Panc1 (cell line): ENCODE results near the gene PRR20G. TPM values are rescaled to one million over a fixed set of nuclear protein-coding genes. Genes with fewer than 3 reads are reported as not detected.

Experiments
- ATAC-seq: fragments of 200-7000 bp; cut with Tn5 transposase; 2 replicates; pipeline ENCODE4 v1.9.1; 2020; ENCODE audit warnings: mild to moderate bottlenecking, moderate library complexity
- BruUV-seq: library from RNA; stranded (reverse); fragments of 400-500 nt; replicated peaks from 2 replicates; lab custom pipeline; 2021; lab: Mats Ljungman, UMichigan
- CTCF ChIA-PET: fragments of 300-600 bp; sonication (Branson Sonifier 250); formaldehyde crosslinking; loops from one replicate; lab custom pipeline; 2022; ENCODE audit warnings: antibody characterized with exemption; lab: Charles Lee
- POLR2A ChIA-PET: fragments of 300-600 bp; sonication (Branson Sonifier 250); formaldehyde crosslinking; loops from one replicate; lab custom pipeline; 2022; ENCODE audit warnings: antibody characterized with exemption; lab: Charles Lee
- DNase-seq: peaks from one replicate; pipeline ENCODE4 v3.0.0-alpha.2; 2010; ENCODE audit warnings: low read depth, low spot score
- H3K27ac ChIP-seq: 2 replicates; pipeline ENCODE4 v1.5.1; 2011; ENCODE audit warnings: mild to moderate bottlenecking, low read length, inconsistent platforms
- H3K27me3 ChIP-seq: fragments of 200-500 bp; sonication (Bioruptor generic); 2 replicates; pipeline ENCODE4 v1.6.0; 2014; ENCODE audit warnings: low read length, inconsistent platforms; ENCODE audit not compliant: control insufficient read depth, insufficient read depth
- H3K36me3 ChIP-seq: fragments of 200-500 bp; sonication (Bioruptor generic); 2 replicates; pipeline ENCODE4 v1.5.1; 2014; ENCODE audit warnings: inconsistent platforms, mild to moderate bottlenecking, low read length, moderate library complexity; ENCODE audit not compliant: control insufficient read depth, insufficient read depth
- H3K4me1 ChIP-seq: 2 replicates; pipeline ENCODE4 v1.5.1; 2011; ENCODE audit warnings: inconsistent platforms, mild to moderate bottlenecking, low read length, moderate library complexity; ENCODE audit not compliant: control insufficient read depth, insufficient read depth
- H3K4me3 ChIP-seq, 2 experiments: 2 replicates each; pipeline ENCODE4 v1.5.1; 2011 to 2012; ENCODE audit warnings: low read depth in 2 of 2, low read length in 2 of 2, mild to moderate bottlenecking in 2 of 2, inconsistent platforms in 1 of 2, moderate library complexity in 1 of 2
- H3K9me3 ChIP-seq: fragments of 200-500 bp; sonication (Bioruptor generic); 2 replicates; pipeline ENCODE4 v1.5.1; 2014; ENCODE audit warnings: low read depth, mild to moderate bottlenecking, inconsistent platforms, low read length, moderate library complexity; ENCODE audit not compliant: control insufficient read depth, insufficient read depth
- POLR2AphosphoS5 ChIP-seq: IDR thresholded peaks from 2 replicates; pipeline ENCODE4 v1.6.1; 2012; ENCODE audit warnings: mild to moderate bottlenecking, low read depth, low read length, moderate library complexity
- REST ChIP-seq, 2 experiments: IDR thresholded peaks; 2 replicates each; pipeline ENCODE4 v1.6.1; 2011 to 2012; ENCODE audit warnings: low read depth in 2 of 2, control low read depth in 1 of 2, low read length in 1 of 2, mild to moderate bottlenecking in 1 of 2, moderate library complexity in 1 of 2; ENCODE audit not compliant: insufficient read depth in 1 of 2
- SIN3A ChIP-seq: IDR thresholded peaks from 2 replicates; pipeline ENCODE4 v1.6.1; 2012; ENCODE audit warnings: low read depth, mild to moderate bottlenecking, low read length, moderate library complexity, borderline replicate concordance; ENCODE audit not compliant: insufficient read depth
- TCF7L2 ChIP-seq: IDR thresholded peaks from 2 replicates; pipeline ENCODE4 v1.6.1; 2011; ENCODE audit warnings: mild to moderate bottlenecking, low read depth, low read length, inconsistent platforms
- in situ Hi-C: cut with HindIII; loops from 2 replicates; pipeline ENCODE4 v1.10.0; 2016; ENCODE audit warnings: low sequenced_read_pairs, low pct_unique_long_range_greater_than_20kb
- intact Hi-C: fragments of 100-400 bp; cut with micrococcal nuclease; formaldehyde crosslinking; loops from one replicate; pipeline ENCODE4 v1.10.0; 2022; ENCODE audit not compliant: unreplicated experiment
- total RNA-seq: library from RNA; stranded (reverse); gene quantifications from one replicate; pipeline ENCODE4 v1.2.1, GENCODE V29; 2021; ENCODE audit not compliant: unreplicated experiment
- TF ChIP-seq, protein P1 (sequence below): fragments of 450-650 bp; IDR thresholded peaks from 2 replicates; pipeline ENCODE4 v1.5.1; 2017; ENCODE audit warnings: mild to moderate bottlenecking

Gene PRR20G
- total RNA-seq, 1 experiment from 2014 or later: not detected

DNA sequence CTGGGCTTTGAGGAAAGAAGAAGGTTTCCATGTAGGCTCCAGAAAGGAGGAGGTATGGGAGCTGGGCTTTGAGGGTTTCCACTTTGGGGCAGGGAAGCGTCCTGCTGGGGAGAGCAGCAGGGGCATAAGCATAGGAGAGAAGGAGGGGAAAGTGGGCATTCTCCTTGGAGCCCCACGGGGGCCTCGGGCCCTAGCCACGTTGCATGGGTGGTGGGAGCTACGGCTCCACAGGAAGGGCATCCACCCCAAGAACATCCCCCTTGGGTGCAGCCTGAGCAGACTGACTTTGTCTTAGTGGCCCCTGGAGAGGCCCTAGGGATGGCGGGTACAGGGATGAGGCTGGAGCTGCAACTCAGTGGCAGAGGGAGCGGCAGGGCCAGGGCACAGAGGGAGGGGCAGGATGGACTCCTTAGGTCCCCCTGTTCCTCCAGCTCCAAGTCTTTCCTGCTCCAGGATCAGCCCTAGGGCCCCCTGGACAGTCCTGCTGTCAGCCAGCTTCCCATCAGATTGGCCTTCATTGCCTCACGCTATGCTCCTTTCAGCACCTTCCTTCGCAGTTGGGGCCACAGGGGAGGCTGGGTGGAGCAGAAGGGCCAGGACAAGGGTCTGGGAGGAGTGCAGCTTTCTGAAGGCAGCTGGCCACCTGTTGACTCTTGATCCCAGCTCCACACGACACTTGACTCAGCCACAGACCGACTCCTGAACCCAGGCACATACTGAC, 22.9 kb downstream of the PRR20G start:
- intact Hi-C loops: no loop called here
- peaks cover 11% of the 10 kb centered on the region; the same call in 1 of the 2 replicates for H3K9me3 ChIP-seq
- CTCF ChIA-PET: interaction anchor here (0.6 kb wide), 1 partner anchor 170 kb away, joined by 6 read pairs; no protein-coding TSS in a partner anchor

GRCh38 chr3:127264292-127264691, 23.6 kb downstream of the PRR20G start:
- H3K27ac ChIP-seq: no peak overlapping the region
- H3K27me3 ChIP-seq: no peaks in the 10 kb centered on the region; the same call in 1 of the 2 replicates
- intact Hi-C loops (no loop called here), in situ Hi-C loops (no loop called here)
- BruUV-seq: no TSS peak
- DNase-seq (no peak), ATAC-seq (no peak)
- POLR2A ChIA-PET: no interaction called here
- no peak overlapping the region for H3K4me3 ChIP-seq
- H3K9me3 ChIP-seq: peaks cover 8% of the 10 kb centered on the region; the same call in 1 of the 2 replicates
- TF ChIP-seq TCF7L2 (no peak), SIN3A (no peak), REST (IDR thresholded peaks at IDR 0.05; ENCODE audit: insufficient read depth in 1 of 2, low read depth in 2 of 2, low read length in 1 of 2) (no peak), POLR2AphosphoS5 (no peak)
- TF ChIP-seq, protein P1, sequence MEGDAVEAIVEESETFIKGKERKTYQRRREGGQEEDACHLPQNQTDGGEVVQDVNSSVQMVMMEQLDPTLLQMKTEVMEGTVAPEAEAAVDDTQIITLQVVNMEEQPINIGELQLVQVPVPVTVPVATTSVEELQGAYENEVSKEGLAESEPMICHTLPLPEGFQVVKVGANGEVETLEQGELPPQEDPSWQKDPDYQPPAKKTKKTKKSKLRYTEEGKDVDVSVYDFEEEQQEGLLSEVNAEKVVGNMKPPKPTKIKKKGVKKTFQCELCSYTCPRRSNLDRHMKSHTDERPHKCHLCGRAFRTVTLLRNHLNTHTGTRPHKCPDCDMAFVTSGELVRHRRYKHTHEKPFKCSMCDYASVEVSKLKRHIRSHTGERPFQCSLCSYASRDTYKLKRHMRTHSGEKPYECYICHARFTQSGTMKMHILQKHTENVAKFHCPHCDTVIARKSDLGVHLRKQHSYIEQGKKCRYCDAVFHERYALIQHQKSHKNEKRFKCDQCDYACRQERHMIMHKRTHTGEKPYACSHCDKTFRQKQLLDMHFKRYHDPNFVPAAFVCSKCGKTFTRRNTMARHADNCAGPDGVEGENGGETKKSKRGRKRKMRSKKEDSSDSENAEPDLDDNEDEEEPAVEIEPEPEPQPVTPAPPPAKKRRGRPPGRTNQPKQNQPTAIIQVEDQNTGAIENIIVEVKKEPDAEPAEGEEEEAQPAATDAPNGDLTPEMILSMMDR: no peak
- H3K4me1 ChIP-seq: no peaks in the 10 kb centered on the region
- CTCF ChIA-PET: no interaction called here
- H3K36me3 ChIP-seq: no peaks in the 10 kb centered on the region

More for the DNA sequence above, 22.9 kb downstream of the PRR20G start:
- in situ Hi-C loops: no loop called here
- TF ChIP-seq, protein P1: no peak
- no peak for DNase-seq
- H3K4me3 ChIP-seq: no peak overlapping the region
- POLR2A ChIA-PET: interaction anchor here (0.7 kb wide), 1 partner anchor 1341 kb away, joined by 4 read pairs; no protein-coding TSS in a partner anchor
- H3K27me3 ChIP-seq: peaks cover 5% of the 10 kb centered on the region; the same call in 1 of the 2 replicates
- no TSS peak for BruUV-seq
- no peaks in the 10 kb centered on the region for H3K4me1 ChIP-seq
- no peak for ATAC-seq
- no peaks in the 10 kb centered on the region for H3K36me3 ChIP-seq
- no peak overlapping the region for H3K27ac ChIP-seq
